HepG2 (cell line): ENCODE data around the gene ADAMTS14. TPM values are rescaled to one million over a fixed set of nuclear protein-coding genes. Genes with fewer than 3 reads are reported as not detected.

Experiments used
- ATAC-seq: fragments of 200-7000 bp; cut with Tn5 transposase; 3 replicates; pipeline ENCODE4 v1.9.1; 2020; ENCODE audit warnings: mild to moderate bottlenecking, moderate library complexity
- BruUV-seq: library from RNA; stranded (reverse); fragments of 400-500 nt; replicated peaks from 2 replicates; lab custom pipeline; 2021; lab: Mats Ljungman, UMichigan
- CTCF ChIA-PET: fragments of 300-600 bp; formaldehyde crosslinking; extraction: SDS; loops from one replicate; lab custom pipeline; 2021; ENCODE audit warnings: low total read pairs, inconsistent platforms, low intra/inter-chr PET ratio; lab: Yijun Ruan, JAX
- POLR2A ChIA-PET: fragments of 350-600 bp; sonication (Branson Sonifier 250); formaldehyde crosslinking; loops from one replicate; lab custom pipeline; 2020; ENCODE audit warnings: antibody characterized with exemption, inconsistent platforms; lab: Yijun Ruan, JAX
- DNase-seq: peaks from one replicate; pipeline ENCODE4 v3.0.0-alpha.2; 2015; ENCODE audit warnings: low spot score
- FAIRE-seq: peaks from 3 replicates; lab custom pipeline; 2011; peaks lifted over from hg19 to GRCh38; lab: Jason Lieb, UNC
- H2AFZ ChIP-seq: one replicate; pipeline ENCODE4 v1.6.1; 2011; ENCODE audit warnings: low read length, inconsistent platforms
- H3K27ac ChIP-seq: fragments of 300-600 bp; 3 replicates; pipeline ENCODE4 v1.8.0; 2011; ENCODE audit warnings: mixed run types, mild to moderate bottlenecking, mixed read lengths, low read length, inconsistent platforms; ENCODE audit not compliant: insufficient read depth; ENCODE audit errors: extremely low read length
- H3K27me3 ChIP-seq, 2 experiments: fragments of 200-600 bp in 1 of 2; 2 replicates in 1 of 2; 3 replicates in 1 of 2; pipeline versions ENCODE4 v1.6.0 to v1.8.0; 2011; ENCODE audit warnings: low read length in 2 of 2, mild to moderate bottlenecking in 2 of 2, moderate library complexity in 2 of 2, inconsistent platforms in 1 of 2; ENCODE audit not compliant: insufficient read depth in 2 of 2, control insufficient read depth in 1 of 2
- H3K36me3 ChIP-seq, 2 experiments: fragments of 200-600 bp in 1 of 2; replicated peaks in 1 of 2; 2 replicates in 1 of 2; 3 replicates in 1 of 2; pipeline versions ENCODE4 v1.5.1 to v1.8.0; 2011; ENCODE audit warnings: low read length in 2 of 2, inconsistent platforms in 1 of 2; ENCODE audit not compliant: insufficient read depth in 2 of 2, control insufficient read depth in 1 of 2
- H3K4me1 ChIP-seq: 2 replicates; pipeline ENCODE4 v1.5.1; 2012; ENCODE audit warnings: low read length, inconsistent platforms; ENCODE audit not compliant: insufficient read depth
- H3K4me2 ChIP-seq: 2 replicates; pipeline ENCODE4 v1.6.0; 2011; ENCODE audit warnings: low read depth, low read length, inconsistent platforms
- H3K4me3 ChIP-seq, 3 experiments: fragments of 200-600 bp in 1 of 3; sonication (generic), shearing (Covaris generic) in 1 of 3; replicated peaks in 1 of 3; 2 replicates each; pipeline ENCODE4 v1.5.1; 2011 to 2016; ENCODE audit warnings: low read length in 3 of 3, inconsistent platforms in 2 of 3, low read depth in 2 of 3, mild to moderate bottlenecking in 2 of 3, control low read depth in 1 of 3, mixed read lengths in 1 of 3; ENCODE audit not compliant: insufficient read depth in 1 of 3
- H3K79me2 ChIP-seq: one replicate; pipeline ENCODE4 v1.6.1; 2011; ENCODE audit warnings: low read length, inconsistent platforms; ENCODE audit not compliant: insufficient read depth
- H3K9ac ChIP-seq: 2 replicates; pipeline ENCODE4 v1.6.0; 2011; ENCODE audit warnings: mild to moderate bottlenecking, low read depth, low read length, inconsistent platforms; ENCODE audit not compliant: insufficient read depth
- H3K9me3 ChIP-seq: 2 replicates; pipeline ENCODE4 v1.5.1; 2012; ENCODE audit warnings: mild to moderate bottlenecking, low read length
- H4K20me1 ChIP-seq: 2 replicates; pipeline ENCODE4 v1.6.0; 2011; ENCODE audit warnings: inconsistent platforms, mild to moderate bottlenecking, low read length, moderate library complexity; ENCODE audit not compliant: insufficient read depth
- CEBPB ChIP-seq: IDR thresholded peaks from 2 replicates; pipeline ENCODE4 v1.6.1; 2011; ENCODE audit warnings: low read depth, low read length, improper control_type of control experiment, borderline replicate concordance
- FOSL2 ChIP-seq: sonication (generic); formaldehyde crosslinking; IDR thresholded peaks from 2 replicates; pipeline ENCODE4 v1.4.0; 2020; ENCODE audit warnings: missing genetic modification reagents
- GFI1 ChIP-seq: sonication (generic); formaldehyde crosslinking; IDR thresholded peaks from 2 replicates; pipeline ENCODE4 v1.5.0; 2020; ENCODE audit warnings: missing genetic modification reagents, mild to moderate bottlenecking, borderline replicate concordance
- GPN1 ChIP-seq: sonication (generic); formaldehyde crosslinking; IDR thresholded peaks from 2 replicates; pipeline ENCODE4 v1.5.1; 2020; ENCODE audit warnings: missing genetic modification reagents, borderline replicate concordance
- HES4 ChIP-seq: sonication (generic); formaldehyde crosslinking; IDR thresholded peaks from 2 replicates; pipeline ENCODE4 v1.9.0; 2021; ENCODE audit warnings: mild to moderate bottlenecking, missing genetic modification reagents, borderline replicate concordance
- KLF16 ChIP-seq, 2 experiments: sonication (generic) in 1 of 2; formaldehyde crosslinking in 1 of 2; IDR thresholded peaks; 2 replicates each; pipeline versions ENCODE4 v1.6.1 to v1.8.0; 2016 to 2023; ENCODE audit warnings: missing genetic modification reagents in 2 of 2, missing compliant biosample characterization in 1 of 2
- NR2F6 ChIP-seq, 2 experiments: IDR thresholded peaks; 2 replicates each; pipeline ENCODE4 v1.6.1; 2016; ENCODE audit warnings: antibody characterized with exemption in 1 of 2, mild to moderate bottlenecking in 1 of 2
- NR3C1 ChIP-seq: sonication (generic); formaldehyde crosslinking; IDR thresholded peaks from 2 replicates; pipeline ENCODE4 v1.4.0; 2020; ENCODE audit warnings: missing genetic modification reagents
- PATZ1 ChIP-seq: sonication (generic); formaldehyde crosslinking; IDR thresholded peaks from 2 replicates; pipeline ENCODE4 v1.4.0; 2020; ENCODE audit warnings: missing genetic modification reagents
- RARA ChIP-seq: IDR thresholded peaks from 2 replicates; pipeline ENCODE4 v1.6.1; 2016; ENCODE audit warnings: missing genetic modification reagents, missing compliant biosample characterization
- SCMH1 ChIP-seq: sonication (generic); formaldehyde crosslinking; IDR thresholded peaks from 2 replicates; pipeline ENCODE4 v1.9.0; 2021; ENCODE audit warnings: missing genetic modification reagents, mild to moderate bottlenecking, borderline replicate concordance
- SKI ChIP-seq: fragments of 450-650 bp; IDR thresholded peaks from one replicate; pipeline ENCODE4 v1.6.1; 2018; ENCODE audit warnings: mild to moderate bottlenecking; ENCODE audit not compliant: partially characterized antibody
- SOX5 ChIP-seq: IDR thresholded peaks from 2 replicates; pipeline ENCODE4 v1.6.1; 2016; ENCODE audit warnings: borderline replicate concordance
- SP1 ChIP-seq, 2 experiments: fragments of 450-650 bp in 1 of 2; sonication (generic) in 1 of 2; formaldehyde crosslinking in 1 of 2; IDR thresholded peaks; 2 replicates each; pipeline versions ENCODE4 v1.4.0 to v1.6.1; 2016 to 2020; ENCODE audit warnings: missing genetic modification reagents in 1 of 2
- TFE3 ChIP-seq: IDR thresholded peaks from 2 replicates; pipeline ENCODE4 v1.6.1; 2016
- ZFP1 ChIP-seq: IDR thresholded peaks from 2 replicates; pipeline ENCODE4 v1.6.1; 2016
- ZNF230 ChIP-seq: sonication (generic); formaldehyde crosslinking; IDR thresholded peaks from 2 replicates; pipeline ENCODE4 v1.4.0; 2020; ENCODE audit warnings: mild to moderate bottlenecking, missing genetic modification reagents
- ZNF331 ChIP-seq: sonication (generic); formaldehyde crosslinking; IDR thresholded peaks from 2 replicates; pipeline ENCODE4 v1.4.0; 2020; ENCODE audit warnings: missing genetic modification reagents
- ZNF687 ChIP-seq: sonication (generic); formaldehyde crosslinking; IDR thresholded peaks from 2 replicates; pipeline ENCODE4 v1.5.1; 2020; ENCODE audit warnings: mild to moderate bottlenecking, missing genetic modification reagents, moderate library complexity
- WGBS: methylation state at CpG from one replicate; pipeline ENCODE4 v1.1.6; 2017; ENCODE audit warnings: low lambda C conversion rate; 5-methylcytosine and 5-hydroxymethylcytosine counted together
- in situ Hi-C: cut with HindIII; loops from 2 replicates; pipeline ENCODE4 v1.10.0; 2017; ENCODE audit warnings: low pct_unique_long_range_greater_than_20kb; ENCODE audit not compliant: extremely low pct_ligation_motif_present
- intact Hi-C: fragments of 100-400 bp; cut with micrococcal nuclease; formaldehyde crosslinking; loops from one replicate; pipeline ENCODE4 v1.10.0; 2022; ENCODE audit not compliant: unreplicated experiment
- polyA plus RNA-seq, 8 experiments: library from polyadenylated mRNA; depleted of rRNA in 3 of 8; stranded (reverse) in 7 of 8; unstranded in 1 of 8; fragments of >200 nt; fragmentation: Illumina TruSeq in 4 of 8; extraction: Trizol in 4 of 8; gene quantifications; 2 replicates each; pipeline versions ENCODE4 v1.2.1 to v1.2.3, GENCODE V29; 2011 to 2016; ENCODE audit warnings: low read depth in 4 of 8, missing spikeins in 1 of 8, mixed read lengths in 1 of 8; ENCODE audit not compliant: insufficient read depth in 1 of 8
- total RNA-seq, 5 experiments: library from RNA; depleted of rRNA; stranded (reverse); fragments of >200 nt; fragmentation: Illumina TruSeq; extraction: Trizol; gene quantifications; 2 replicates each; pipeline ENCODE4 v1.2.3, GENCODE V29; 2016; ENCODE audit warnings: low read depth in 1 of 5

ADAMTS14 gene
- total and polyA plus RNA-seq, 2 of the 13 experiments (the other 11 are each of a cell fraction or from before 2014, with no cell fraction given): 0.04 to 0.07 TPM

GRCh38 chr10:70648427-70648826 is 23.9 kb upstream of the ADAMTS14 start:
- Histone ChIP-seq H3K9me3 (peaks cover 26% of the 10 kb centered on the region), H3K36me3 (no peaks in the 10 kb centered on the region), H4K20me1 (no peaks in the 10 kb centered on the region), H3K4me3 (no peak overlapping the region), H3K9ac (no peak overlapping the region), H3K4me1 (0 out of 2 replicates have a peak, but pooled peaks cover 4% of the 10 kb centered on the region), H3K4me2 (no peak overlapping the region), H2AFZ (no peak overlapping the region), H3K79me2 (no peaks in the 10 kb centered on the region), H3K27me3 (no peaks in the 10 kb centered on the region), H3K27ac (no peak overlapping the region)
- in situ Hi-C loops: no loop called here
- FAIRE-seq (no peak), DNase-seq (peak; percentile 61), ATAC-seq (no peak)
- BruUV-seq: no TSS peak
- 0% methylated on average over 2 of the region's 3 CpGs for WGBS
- POLR2A ChIA-PET: no interaction called here
- intact Hi-C loops: no loop called here
- CTCF ChIA-PET: no interaction called here
- TF ChIP-seq SOX5 (CRISPR knock-in tag) (0 out of 2 replicates have a peak, but pooled peaks have one; percentile 22), TFE3 (CRISPR knock-in tag) (no peak), SCMH1 (CRISPR knock-in tag) (no peak), KLF16 (CRISPR knock-in tag; IDR thresholded peaks at IDR 0.05) (no peak), FOSL2 (CRISPR knock-in tag) (peak; percentile 77), HES4 (CRISPR knock-in tag) (no peak), ZFP1 (CRISPR knock-in tag) (no peak), SKI (peak; percentile 31), NR3C1 (CRISPR knock-in tag) (no peak), GPN1 (CRISPR knock-in tag) (no peak), CEBPB (no peak), ZNF331 (CRISPR knock-in tag) (no peak), GFI1 (CRISPR knock-in tag) (peak; percentile 77), SP1 (IDR thresholded peaks at IDR 0.05) (no peak), SP1 (CRISPR knock-in tag; IDR thresholded peaks at IDR 0.05) (no peak), RARA (CRISPR knock-in tag) (peak; percentile 62), ZNF230 (CRISPR knock-in tag) (no peak), NR2F6 (IDR thresholded peaks at IDR 0.05) (peak; percentile 30; the same call in 1 of the 2 replicates), NR2F6 (CRISPR knock-in tag; IDR thresholded peaks at IDR 0.05) (peak; percentile 43; the same call in 1 of the 2 replicates), PATZ1 (0 out of 2 replicates have a peak, but pooled peaks have one; percentile 28), ZNF687 (CRISPR knock-in tag) (no peak)
